ENCODE results near the gene PROS1. TPM values are rescaled to one million over a fixed set of nuclear protein-coding genes. Genes with fewer than 3 reads are reported as not detected.

The PROS1 gene
- total and polyA plus RNA-seq, 2 of the 4 experiments (the other 2 are of a cell fraction) = 1.6 to 2.8 TPM

- TF ChIP-seq MAZ (IDR thresholded peaks at IDR 0.05; ENCODE audit: borderline replicate concordance, low read depth, low read length) = no peak
- TF ChIP-seq USF2 (IDR thresholded peaks at IDR 0.05; ENCODE audit: low read depth, low read length) = no peak
- no peak for TF ChIP-seq CEBPB (IDR thresholded peaks at IDR 0.05; ENCODE audit: low read depth, low read length)
- no peak for TF ChIP-seq POLR2A (IDR thresholded peaks at IDR 0.05; ENCODE audit: low read depth, low read length)
- TF ChIP-seq CHD1 (IDR thresholded peaks at IDR 0.05; ENCODE audit: low read depth, low read length) = no peak
- TF ChIP-seq RAD21 (IDR thresholded peaks at IDR 0.05; ENCODE audit: low read length) = no peak
- no peak for TF ChIP-seq ELK1 (IDR thresholded peaks at IDR 0.05; ENCODE audit: borderline replicate concordance, low read depth, low read length)
- TF ChIP-seq FOS (IDR thresholded peaks at IDR 0.05; ENCODE audit: low read depth, low read length) = no peak
- TF ChIP-seq NFE2L2 (IDR thresholded peaks at IDR 0.05; ENCODE audit: low read depth, low read length) = no peak
- no peak for TF ChIP-seq CTCF (conservative IDR thresholded peaks at IDR 0.05; ENCODE audit: low read depth, low read length)
- no peak for TF ChIP-seq BHLHE40 (IDR thresholded peaks at IDR 0.05; ENCODE audit: low read depth, low read length)
- TF ChIP-seq SMC3 (IDR thresholded peaks at IDR 0.05; ENCODE audit: low read depth, low read length) = no peak
- TF ChIP-seq RCOR1 (IDR thresholded peaks at IDR 0.05; ENCODE audit: insufficient replicate concordance, low read length) = no peak
- TF ChIP-seq MAFK (IDR thresholded peaks at IDR 0.05; ENCODE audit: low read depth, low read length) = no peak
- no peak for TF ChIP-seq RFX5 (IDR thresholded peaks at IDR 0.05; ENCODE audit: low read depth, low read length)
- TF ChIP-seq MXI1 (IDR thresholded peaks at IDR 0.05; ENCODE audit: borderline replicate concordance, low read depth, low read length) = no peak
- H2AK5ac ChIP-seq (ENCODE audit: low read depth, low read length) = no peak overlapping the region
- H3K79me1 ChIP-seq (ENCODE audit: low read depth in 1 of 2, low read length in 2 of 2) = no peaks in the 10 kb centered on the region
- H4K20me1 ChIP-seq (ENCODE audit: insufficient read depth, low read length) = no peaks in the 10 kb centered on the region
- WGBS, 2 experiments (ENCODE audit: extremely low coverage in 2 of 2, insufficient read length in 1 of 2) = no CpG with 5 or more reads among the region's 1 CpG
- in situ Hi-C loops (cut with MboI; ENCODE audit: low sequenced_read_pairs) (no loop called here), intact Hi-C loops (cut with micrococcal nuclease) (no loop called here), dilution Hi-C loops (cut with HindIII; ENCODE audit: low sequenced_read_pairs, unreplicated experiment) (no loop called here)
- H2AK9ac ChIP-seq (replicated peaks; ENCODE audit: low read depth, low read length, poor library complexity) = no peak overlapping the region
- no peak overlapping the region for H2BK15ac ChIP-seq (ENCODE audit: low read depth, low read length)
- no peak overlapping the region for H3K56ac ChIP-seq (ENCODE audit: extremely low read depth, insufficient read depth, low read length)
- H4K91ac ChIP-seq (ENCODE audit: insufficient read depth, low read depth, low read length) = no peak overlapping the region
- H3K4me3 ChIP-seq (ENCODE audit: insufficient read depth, low read depth, low read length) = no peak overlapping the region
- no peaks in the 10 kb centered on the region for H3K9me1 ChIP-seq (ENCODE audit: insufficient read depth, low read length)
- DNase-seq = no peak
- H3K14ac ChIP-seq (replicated peaks; ENCODE audit: low read depth, low read length) = no peak overlapping the region
- H3K4ac ChIP-seq (ENCODE audit: low read depth, low read length) = no peak overlapping the region
- H4K8ac ChIP-seq (ENCODE audit: low read depth in 2 of 2, low read length in 2 of 2) = no peak overlapping the region
- H3K4me1 ChIP-seq (ENCODE audit: control insufficient read depth, insufficient read depth, low read length) = no peaks in the 10 kb centered on the region
- no peak overlapping the region for H3K27ac ChIP-seq (ENCODE audit: insufficient read depth, low read length)
- no peak overlapping the region for H2BK5ac ChIP-seq (ENCODE audit: low read depth, low read length, poor library complexity, severe bottlenecking)
- H3K9ac ChIP-seq (ENCODE audit: low read depth, low read length) = no peak overlapping the region
- H3K36me3 ChIP-seq (ENCODE audit: control insufficient read depth, insufficient read depth, low read length) = no peaks in the 10 kb centered on the region
- no peak overlapping the region for H2BK120ac ChIP-seq (ENCODE audit: low read depth, low read length)
- no peak overlapping the region for H2BK20ac ChIP-seq (ENCODE audit: low read depth, low read length)
- H3K4me2 ChIP-seq (ENCODE audit: low read depth, low read length) = no peak overlapping the region
- H3K27me3 ChIP-seq (ENCODE audit: control insufficient read depth, insufficient read depth, low read length) = no peaks in the 10 kb centered on the region
- no TSS peak for BruUV-seq (replicated peaks)
- no peak overlapping the region for H4K5ac ChIP-seq (ENCODE audit: low read depth, low read length)
- ATAC-seq (ENCODE audit: low read depth) = no peak
- CTCF ChIA-PET = no interaction called here
- H3K9me3 ChIP-seq (ENCODE audit: control insufficient read depth, insufficient read depth, low read length) = no peaks in the 10 kb centered on the region
- H2AFZ ChIP-seq (replicated peaks; ENCODE audit: low read length, poor library complexity) = no peak overlapping the region
- POLR2A ChIA-PET (ENCODE audit: unreplicated experiment) = no interaction called here
- H3K23ac ChIP-seq (ENCODE audit: low read depth, low read length) = no peak overlapping the region
- H3K18ac ChIP-seq (ENCODE audit: low read depth, low read length) = no peak overlapping the region
Measured at GRCh38 chr3:93936549-93936948, 37.1 kb downstream of the PROS1 start.

Measured in IMR-90 (cell line).